Breast epithelium (tissue), 3 donors: ENCODE results near the gene MADCAM1.

ENCODE experiments used
- CTCF ChIP-seq, 3 donors: fragments of 450-650 bp; IDR thresholded peaks; one replicate each; pipeline ENCODE4 v1.5.1; 2016 to 2017; ENCODE audit warnings: antibody characterized with exemption in 3 of 3, mild to moderate bottlenecking in 3 of 3, moderate library complexity in 3 of 3
- POLR2A ChIP-seq: fragments of 450-650 bp; IDR thresholded peaks from one replicate; pipeline ENCODE4 v1.6.1; 2016; ENCODE audit warnings: antibody characterized with exemption, mild to moderate bottlenecking, moderate library complexity

DNA sequence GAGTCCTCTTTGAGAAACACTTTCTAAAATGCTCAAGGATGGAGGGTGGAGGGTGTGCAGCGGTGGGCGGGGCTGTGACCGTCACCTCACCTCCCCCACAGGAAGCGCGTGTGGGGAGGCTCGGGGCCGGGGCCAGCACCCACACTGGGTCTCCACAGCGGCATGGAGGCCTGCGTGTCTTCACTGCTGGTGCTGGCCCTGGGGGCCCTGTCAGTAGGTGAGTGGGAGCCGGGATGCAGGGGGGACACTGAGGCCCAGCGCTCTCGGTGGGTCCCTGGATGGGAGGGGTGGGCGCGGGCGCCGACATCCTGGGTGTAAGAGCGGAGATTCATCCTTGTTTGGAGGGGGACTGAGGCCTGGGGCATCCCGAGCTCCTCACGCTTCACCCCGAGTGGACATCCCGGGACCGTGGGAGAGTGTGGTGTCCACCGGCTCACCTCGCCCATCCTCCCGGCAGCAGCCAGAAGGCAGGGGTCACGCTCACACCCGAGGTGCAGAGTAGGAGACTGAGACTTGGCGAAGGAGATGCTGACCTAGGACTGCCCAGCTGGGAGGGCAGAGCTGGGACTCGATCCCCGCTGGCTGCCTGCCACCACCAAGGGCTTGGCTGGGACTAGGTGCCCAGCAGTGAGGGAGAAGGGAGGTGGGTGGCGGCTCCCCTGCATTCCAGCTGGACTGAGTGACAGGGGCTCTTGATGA is 47.8 kb downstream of the MADCAM1 start, which contains the start of gene GZMM:
- TF ChIP-seq CTCF (IDR thresholded peaks at IDR 0.05): no peak
- TF ChIP-seq POLR2A: no peak
